ENCODE results near the gene LARP1. TPM values are rescaled to one million over a fixed set of nuclear protein-coding genes. Genes with fewer than 3 reads are reported as not detected.

LARP1 gene
- total and polyA plus RNA-seq, 10 of the 15 experiments (the other 5 are each of a cell fraction or from before 2014, with no cell fraction given) = 22.6 to 227 (median 60.8) TPM

DNA sequence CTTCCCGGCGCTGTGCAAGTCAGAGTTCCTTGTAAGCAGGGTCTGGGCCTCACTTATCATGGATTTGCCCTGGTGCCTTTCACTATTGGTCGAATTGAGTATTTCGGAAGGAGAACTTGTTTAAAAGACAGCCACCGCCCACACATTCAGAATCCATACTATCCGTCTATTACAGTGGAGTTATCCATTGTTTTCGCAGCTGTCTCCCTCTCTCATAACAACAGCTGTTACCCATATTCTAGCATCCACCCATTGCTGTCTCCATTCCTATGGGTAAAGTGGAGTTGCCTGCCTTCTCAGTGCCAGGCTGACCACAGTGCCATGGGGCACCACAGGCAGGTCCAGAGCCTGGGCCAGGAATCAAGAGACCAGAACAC is 75.0 kb downstream of the LARP1 start:
- intact Hi-C loops (cut with micrococcal nuclease; ENCODE audit: unreplicated experiment) = no loop called here
- ATAC-seq (no peak), DNase-seq (ENCODE audit: low read depth, low spot score) (no peak), FAIRE-seq (no peak)
- Histone ChIP-seq H3K4me2 (ENCODE audit: control insufficient read depth, insufficient read depth) (no peak overlapping the region), H3K9ac (ENCODE audit: control insufficient read depth, insufficient read depth, low read length) (no peak overlapping the region), H3K9me3 (replicated peaks; ENCODE audit: control insufficient read depth, insufficient read depth, low read length) (no peaks in the 10 kb centered on the region), H3K79me2 (ENCODE audit: control insufficient read depth, insufficient read depth, low read length) (no peaks in the 10 kb centered on the region), H3K27ac (ENCODE audit: control insufficient read depth, insufficient read depth) (no peak overlapping the region), H3K4me1 (ENCODE audit: control insufficient read depth, insufficient read depth, low read length) (no peaks in the 10 kb centered on the region), H4K20me1 (ENCODE audit: control insufficient read depth, insufficient read depth) (no peaks in the 10 kb centered on the region), H2AFZ (ENCODE audit: control insufficient read depth, low read depth, low read length) (no peak overlapping the region), H3K36me3 (ENCODE audit: control insufficient read depth in 2 of 2, insufficient read depth in 2 of 2, low read length in 1 of 2) (no peaks in the 10 kb centered on the region; a peak in 1 of 4 replicates), H3K27me3 (replicated peaks in 1 of 2; ENCODE audit: control insufficient read depth in 2 of 2, insufficient read depth in 2 of 2, low read length in 1 of 2) (no peaks in the 10 kb centered on the region), H3K4me3 (no peak overlapping the region)
- in situ Hi-C loops (cut with MboI) = no loop called here
- POLR2A ChIA-PET = no interaction called here
- SMC1A ChIA-PET (ENCODE audit: uncharacterized antibody, unreplicated experiment) = no interaction called here
- 100% methylated on average over 7 of the region's 7 CpGs for WGBS (ENCODE audit: insufficient coverage, insufficient replicate concordance, low lambda C conversion rate, missing lambda C conversion rate)
- RAD21 ChIA-PET (ENCODE audit: unreplicated experiment) = no interaction called here
- CTCF ChIA-PET = interaction anchor here (0.9 kb wide), 1 partner anchor 184 kb away, joined by 3 read pairs; no protein-coding TSS in a partner anchor
- no peak for TF ChIP-seq TARDBP (IDR thresholded peaks at IDR 0.05; ENCODE audit: borderline replicate concordance)
- TF ChIP-seq NR2F1 (conservative IDR thresholded peaks at IDR 0.05) = no peak
- no peak for TF ChIP-seq STAT1 (conservative IDR thresholded peaks at IDR 0.05)
- no peak for TF ChIP-seq TCF7 (IDR thresholded peaks at IDR 0.05; ENCODE audit: borderline replicate concordance)
- TF ChIP-seq BRCA1 (IDR thresholded peaks at IDR 0.05; ENCODE audit: low read depth, low read length) = no peak
- TF ChIP-seq RUNX3 (IDR thresholded peaks at IDR 0.05; ENCODE audit: low read length) = no peak
- TF ChIP-seq SMAD1 (IDR thresholded peaks at IDR 0.05; ENCODE audit: low read depth, partially characterized antibody) = no peak
- TF ChIP-seq NFYB (IDR thresholded peaks at IDR 0.05; ENCODE audit: insufficient read depth, low read depth, low read length) = no peak
- TF ChIP-seq, protein P1, sequence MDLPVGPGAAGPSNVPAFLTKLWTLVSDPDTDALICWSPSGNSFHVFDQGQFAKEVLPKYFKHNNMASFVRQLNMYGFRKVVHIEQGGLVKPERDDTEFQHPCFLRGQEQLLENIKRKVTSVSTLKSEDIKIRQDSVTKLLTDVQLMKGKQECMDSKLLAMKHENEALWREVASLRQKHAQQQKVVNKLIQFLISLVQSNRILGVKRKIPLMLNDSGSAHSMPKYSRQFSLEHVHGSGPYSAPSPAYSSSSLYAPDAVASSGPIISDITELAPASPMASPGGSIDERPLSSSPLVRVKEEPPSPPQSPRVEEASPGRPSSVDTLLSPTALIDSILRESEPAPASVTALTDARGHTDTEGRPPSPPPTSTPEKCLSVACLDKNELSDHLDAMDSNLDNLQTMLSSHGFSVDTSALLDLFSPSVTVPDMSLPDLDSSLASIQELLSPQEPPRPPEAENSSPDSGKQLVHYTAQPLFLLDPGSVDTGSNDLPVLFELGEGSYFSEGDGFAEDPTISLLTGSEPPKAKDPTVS (IDR thresholded peaks at IDR 0.05; ENCODE audit: low read depth, low read length) = no peak
- BruUV-seq (replicated peaks) = no TSS peak

Data from GM12878 (cell line).